Esophagus squamous epithelium (tissue), 5 donors: ENCODE results near the gene TMEM40. TPM values are rescaled to one million over a fixed set of nuclear protein-coding genes. Genes with fewer than 3 reads are reported as not detected.

Experiments
- DNase-seq: peaks from one replicate; lab custom pipeline; 2025; lab: John Stamatoyannopoulos, UW
- H3K27ac ChIP-seq, 4 donors: fragments of 200-600 bp; sonication (generic); one replicate each; pipeline ENCODE4 v1.5.1; 2016 to 2019; ENCODE audit warnings: mild to moderate bottlenecking in 1 of 4
- H3K27me3 ChIP-seq, 4 donors: fragments of 200-600 bp; sonication (generic); 1 replicate in 3 of 4; 2 replicates in 1 of 4; pipeline versions ENCODE4 v1.5.1 to v1.6.0; 2017 to 2021; ENCODE audit warnings: antibody characterized with exemption in 1 of 4
- H3K36me3 ChIP-seq, 3 donors: fragments of 200-600 bp; sonication (generic); one replicate each; pipeline ENCODE4 v1.5.1; 2016 to 2019
- H3K4me1 ChIP-seq, 3 donors: fragments of 200-600 bp; sonication (generic); one replicate each; pipeline ENCODE4 v1.5.1; 2017 to 2019
- H3K4me3 ChIP-seq, 4 donors: fragments of 200-600 bp; sonication (generic); 1 replicate in 3 of 4; 2 replicates in 1 of 4; pipeline ENCODE4 v1.5.1; 2016 to 2019; ENCODE audit warnings: mild to moderate bottlenecking in 2 of 4, moderate library complexity in 1 of 4
- H3K9me3 ChIP-seq, 3 donors: fragments of 200-600 bp; sonication (generic); one replicate each; pipeline ENCODE4 v1.5.1; 2016 to 2019
- CTCF ChIP-seq, 6 experiments: fragments of 450-650 bp in 4 of 6; fragments of 200-600 bp in 2 of 6; sonication (generic) in 2 of 6; IDR thresholded peaks; one replicate each; pipeline ENCODE4 v1.5.1; 2016 to 2019; ENCODE audit warnings: antibody characterized with exemption in 6 of 6, mild to moderate bottlenecking in 4 of 6, moderate library complexity in 4 of 6
- POLR2A ChIP-seq, 4 donors: fragments of 450-650 bp; IDR thresholded peaks; one replicate each; pipeline ENCODE4 v1.6.1; 2017; ENCODE audit warnings: antibody characterized with exemption in 4 of 4, mild to moderate bottlenecking in 4 of 4, moderate library complexity in 3 of 4
- WGBS, 2 donors: methylation state at CpG; one replicate each; pipeline ENCODE4 v1.1.5; 2018; 5-methylcytosine and 5-hydroxymethylcytosine counted together
- intact Hi-C: fragments of 100-400 bp; cut with DNase I; formaldehyde crosslinking; loops from one replicate; pipeline ENCODE4 v1.15.0; 2022
- total RNA-seq, 4 donors: library from RNA; depleted of rRNA; stranded (reverse); fragments of >200 nt; gene quantifications; one replicate each; pipeline ENCODE4 v1.1.0, GENCODE V29; 2016
- donor health status: DM: yes; HTN: yes; CAD: no.

Gene TMEM40
- total RNA-seq, 4 donors from 2014 or later: 43.9 to 79.1 (median 53.4) TPM

GRCh38 chr3:12803371-12803770 lies 44.3 kb upstream of the TMEM40 start:
- TF ChIP-seq POLR2A (IDR thresholded peaks at IDR 0.05) (no peak), CTCF (IDR thresholded peaks at IDR 0.05) (no peak)
- intact Hi-C loops: no loop called here
- 70 to 94% methylated on average over 2 to 11 of the region's 12 CpGs for WGBS, 2 donors
- Histone ChIP-seq H3K9me3 (no peaks in the 10 kb centered on the region), H3K4me1 (no peaks in the 10 kb centered on the region), H3K27me3 (no peaks in the 10 kb centered on the region), H3K27ac (no peak overlapping the region), H3K36me3 (no peaks in the 10 kb centered on the region), H3K4me3 (no peak overlapping the region)
- no peak for DNase-seq

GRCh38 chr3:12799525-12800440 lies 40.7 kb upstream of the TMEM40 start:
- no peak for DNase-seq
- Histone ChIP-seq H3K27ac (no peak overlapping the region), H3K4me1 (peaks cover 0 to 18% (median 8%) of the 10 kb centered on the region in 3 donors), H3K4me3 (no peak overlapping the region), H3K36me3 (no peaks in the 10 kb centered on the region), H3K9me3 (no peaks in the 10 kb centered on the region), H3K27me3 (no peaks in the 10 kb centered on the region)
- intact Hi-C loops: no loop called here
- TF ChIP-seq CTCF (IDR thresholded peaks at IDR 0.05) (no peak), POLR2A (IDR thresholded peaks at IDR 0.05) (no peak)
- WGBS, 2 donors: 88% methylated on average over 6 to 7 of the region's 7 CpGs

GRCh38 chr3:12798559-12799179 lies 39.6 kb upstream of the TMEM40 start:
- H3K27me3 ChIP-seq: no peaks in the 10 kb centered on the region
- WGBS, 2 donors: 53 to 63% methylated on average over 3 to 7 of the region's 12 CpGs
- H3K4me1 ChIP-seq: peaks cover 0 to 18% (median 8%) of the 10 kb centered on the region in 3 donors
- H3K4me3 ChIP-seq: no peak overlapping the region
- no peak for TF ChIP-seq POLR2A (IDR thresholded peaks at IDR 0.05)
- H3K36me3 ChIP-seq: no peaks in the 10 kb centered on the region
- no peaks in the 10 kb centered on the region for H3K9me3 ChIP-seq
- intact Hi-C loops: no loop called here
- no peak for DNase-seq
- H3K27ac ChIP-seq: peak overlapping the region in 3 of 4 donors; percentile 14 to 89 (median 23)

- no peak for DNase-seq
- Histone ChIP-seq H3K27ac (peak overlapping the region in 3 of 4 donors; percentile 23 to 89 (median 87)), H3K4me3 (no peak overlapping the region), H3K9me3 (no peaks in the 10 kb centered on the region), H3K36me3 (no peaks in the 10 kb centered on the region), H3K27me3 (no peaks in the 10 kb centered on the region), H3K4me1 (peaks cover 0 to 18% (median 8%) of the 10 kb centered on the region in 3 donors)
- 66 to 76% methylated on average over 3 to 8 of the region's 8 CpGs for WGBS, 2 donors
- TF ChIP-seq CTCF (IDR thresholded peaks at IDR 0.05): no peak
- no peak for TF ChIP-seq POLR2A (IDR thresholded peaks at IDR 0.05)
- intact Hi-C loops: no loop called here
Measured at GRCh38 chr3:12797892-12798558, 39.0 kb upstream of the TMEM40 start.

- peak overlapping the region; percentile 58 to 89 (median 87) for H3K27ac ChIP-seq
- peak overlapping the region; percentile 34 to 66 (median 60) for H3K4me3 ChIP-seq
Measured at GRCh38 chr3:12797124-12797891, 38.2 kb upstream of the TMEM40 start.

More at GRCh38 chr3:12797124-12797891, 38.2 kb upstream of the TMEM40 start:
- DNase-seq: no peak
- TF ChIP-seq POLR2A (IDR thresholded peaks at IDR 0.05) (no peak), CTCF (IDR thresholded peaks at IDR 0.05) (no peak)
- intact Hi-C loops: no loop called here
- Histone ChIP-seq H3K9me3 (no peaks in the 10 kb centered on the region), H3K36me3 (no peaks in the 10 kb centered on the region), H3K27me3 (no peaks in the 10 kb centered on the region), H3K4me1 (peaks cover 0 to 18% (median 8%) of the 10 kb centered on the region in 3 donors)
- WGBS, 2 donors: 61 to 75% methylated on average over 4 to 10 of the region's 17 CpGs
